Measurements from ENCODE around the gene KLK11. TPM values are rescaled to one million over a fixed set of nuclear protein-coding genes. Genes with fewer than 3 reads are reported as not detected.

The KLK11 gene
- total and polyA plus RNA-seq, 2 of the 8 experiments (the other 6 are each of a cell fraction or from before 2014, with no cell fraction given), result 0.45 TPM; not detected in 1

- Histone ChIP-seq H3K56ac (replicated peaks; ENCODE audit: insufficient read length, low read depth, low read length) (no peak overlapping the region), H3K18ac (ENCODE audit: extremely low read depth, low read length) (no peak overlapping the region), H2BK15ac (ENCODE audit: low read length) (no peak overlapping the region), H3K14ac (ENCODE audit: insufficient read length) (no peak overlapping the region), H4K20me1 (replicated peaks in 1 of 2; ENCODE audit: control insufficient read depth in 1 of 2, insufficient read depth in 2 of 2, low read length in 2 of 2) (no peaks in the 10 kb centered on the region), H4K5ac (ENCODE audit: insufficient read length, low read depth, low read length) (no peak overlapping the region), H3K36me3 (ENCODE audit: control insufficient read depth in 2 of 4, insufficient read depth in 4 of 4, low read length in 3 of 4) (no peaks in the 10 kb centered on the region), H3K9me3 (ENCODE audit: insufficient read depth in 2 of 2, low read depth in 1 of 2, low read length in 1 of 2) (peaks cover 0 to 3% of the 10 kb centered on the region in 2 experiments; a peak in 1 of 4 replicates), H4K8ac (ENCODE audit: extremely low read depth, insufficient read depth, low read length) (no peak overlapping the region), H2BK120ac (replicated peaks; ENCODE audit: low read depth, low read length) (no peak overlapping the region), H3K23me2 (ENCODE audit: low read depth, low read length) (peaks cover 3% of the 10 kb centered on the region; the same call in 1 of the 2 replicates), H3K9ac (replicated peaks in 1 of 4; ENCODE audit: extremely low read depth in 1 of 4, low read depth in 3 of 4, low read length in 3 of 4) (no peak overlapping the region), H3K27ac (ENCODE audit: low read depth, low read length) (no peak overlapping the region), H3K79me1 (ENCODE audit: low read depth, low read length) (no peaks in the 10 kb centered on the region), H2AK5ac (ENCODE audit: low read depth, low read length) (no peak overlapping the region), H2BK5ac (ENCODE audit: low read depth, low read length) (no peak overlapping the region), H3K27me3 (replicated peaks in 1 of 4; ENCODE audit: control insufficient read depth in 3 of 4, extremely low read depth in 1 of 4, insufficient read depth in 3 of 4, low read length in 3 of 4) (no peaks in the 10 kb centered on the region; a peak in 1 of 7 replicates), H2AFZ (ENCODE audit: low read length) (no peak overlapping the region), H3K23ac (ENCODE audit: insufficient read length) (no peak overlapping the region), H4K91ac (replicated peaks; ENCODE audit: insufficient read length, low read length) (no peak overlapping the region), H2BK20ac (ENCODE audit: low read length) (no peak overlapping the region), H3K4me1 (replicated peaks in 1 of 4; ENCODE audit: control insufficient read depth in 3 of 4, insufficient read depth in 4 of 4, low read length in 3 of 4) (peaks cover 0 to 6% (median 1%) of the 10 kb centered on the region in 4 experiments; a peak in 3 of 7 replicates), H3K79me2 (ENCODE audit: control insufficient read depth in 1 of 2, insufficient read depth in 2 of 2, low read length in 2 of 2) (no peaks in the 10 kb centered on the region), H2BK12ac (ENCODE audit: low read depth, low read length) (no peak overlapping the region), H3K4me2 (ENCODE audit: insufficient read depth in 1 of 2, low read depth in 2 of 2, low read length in 2 of 2) (no peak overlapping the region), H3K4me3 (ENCODE audit: extremely low read depth in 1 of 4, insufficient read depth in 2 of 4, low read depth in 3 of 4, low read length in 4 of 4) (no peak overlapping the region), H3K4ac (replicated peaks; ENCODE audit: insufficient read length, low read depth, low read length) (no peak overlapping the region)
- FAIRE-seq (no peak), DNase-seq (ENCODE audit: low read depth in 1 of 2, low spot score in 2 of 2) (no peak)
- 85% methylated on average over 5 of the region's 5 CpGs; no CpG with 5 or more reads in 1 of the 2 experiments for WGBS, 2 experiments (ENCODE audit: extremely low coverage in 1 of 2, insufficient coverage in 1 of 2, insufficient read length in 1 of 2, insufficient replicate concordance in 2 of 2, low coverage in 1 of 2, low lambda C conversion rate in 2 of 2, missing lambda C conversion rate in 1 of 2)
- TF ChIP-seq RBBP5 (IDR thresholded peaks at IDR 0.05; ENCODE audit: borderline replicate concordance, low read depth, low read length), result no peak
- no peak for TF ChIP-seq JUND (IDR thresholded peaks at IDR 0.05; ENCODE audit: low read length)
- TF ChIP-seq NRF1 (IDR thresholded peaks at IDR 0.05; ENCODE audit: low read depth, low read length), result no peak
- POLR2A ChIA-PET (ENCODE audit: partially characterized antibody), result no interaction called here
- CTCF ChIA-PET (ENCODE audit: partially characterized antibody), result no interaction called here
These were observed 44.1 kb upstream of the KLK11 start for GRCh38 chr19:51070334-51071094.

Measured in H1 (cell line).